Tibial artery (tissue), 4 donors: ENCODE measurements around the gene SHISA7.
"Not testable (repeated sequence)": the region's sequence is repeated elsewhere in the genome, so short reads cannot be mapped to it uniquely, and the experiment has no call there.

Experiments
- DNase-seq, 2 donors: peaks; one replicate each; pipeline ENCODE4 v3.0.0-alpha.2; 2019
- H3K27ac ChIP-seq, 2 donors: fragments of 200-600 bp; sonication (generic) in 1 of 2; 1 replicate in 1 of 2; 2 replicates in 1 of 2; pipeline ENCODE4 v1.5.1; 2018 to 2019; ENCODE audit warnings: mild to moderate bottlenecking in 1 of 2
- H3K27me3 ChIP-seq, 2 donors: fragments of 200-600 bp; sonication (generic) in 1 of 2; one replicate each; pipeline versions ENCODE4 v1.5.1 to v1.6.0; 2016 to 2019
- H3K36me3 ChIP-seq, 3 donors: fragments of 200-600 bp; sonication (generic) in 2 of 3; one replicate each; pipeline ENCODE4 v1.5.1; 2016 to 2019; ENCODE audit warnings: mild to moderate bottlenecking in 2 of 3
- H3K4me1 ChIP-seq, 4 donors: fragments of 200-600 bp; sonication (generic) in 2 of 4; 1 replicate in 3 of 4; 2 replicates in 1 of 4; pipeline ENCODE4 v1.5.1; 2016 to 2019
- H3K4me3 ChIP-seq, 2 donors: fragments of 200-600 bp; sonication (generic) in 1 of 2; 1 replicate in 1 of 2; 2 replicates in 1 of 2; pipeline ENCODE4 v1.5.1; 2018 to 2019; ENCODE audit warnings: mild to moderate bottlenecking in 2 of 2
- H3K9me3 ChIP-seq, 3 donors: fragments of 200-600 bp; sonication (generic) in 1 of 3; one replicate each; pipeline ENCODE4 v1.5.1; 2016 to 2019
- CTCF ChIP-seq, 2 experiments: fragments of 200-600 bp in 1 of 2; fragments of 450-650 bp in 1 of 2; IDR thresholded peaks; one replicate each; pipeline ENCODE4 v1.5.1; 2017 to 2019; ENCODE audit warnings: antibody characterized with exemption in 2 of 2, mild to moderate bottlenecking in 1 of 2, moderate library complexity in 1 of 2
- intact Hi-C: fragments of 100-400 bp; cut with DNase I; formaldehyde crosslinking; loops from one replicate; pipeline ENCODE4 v1.15.0; 2023; ENCODE audit warnings: low total_unique reads

Gene SHISA7

GRCh38 chr19:55419624-55420236 lies 23.4 kb downstream of the SHISA7 start:
- DNase-seq: no peak
- Histone ChIP-seq H3K27me3 (peaks cover 0 to 56% of the 10 kb centered on the region in 2 donors), H3K27ac (no peak overlapping the region), H3K9me3 (no peaks in the 10 kb centered on the region), H3K4me1 (no peaks in the 10 kb centered on the region), H3K4me3 (no peak overlapping the region), H3K36me3 (no peaks in the 10 kb centered on the region)
- no peak for TF ChIP-seq CTCF (IDR thresholded peaks at IDR 0.05)
- intact Hi-C loops: loop anchor here (10.0 kb wide), 1 partner anchor 125 kb away; no protein-coding TSS in a partner anchor

- no peaks in the 10 kb centered on the region for H3K4me1 ChIP-seq
- intact Hi-C loops: loop anchor here (10.0 kb wide), 1 partner anchor 124 kb away; no protein-coding TSS in a partner anchor
- H3K4me3 ChIP-seq: no peak overlapping the region
- H3K9me3 ChIP-seq: no peaks in the 10 kb centered on the region
- DNase-seq: no peak
- H3K27ac ChIP-seq: no peak overlapping the region
- TF ChIP-seq CTCF (IDR thresholded peaks at IDR 0.05): no peak
- H3K27me3 ChIP-seq: peaks cover 0 to 50% of the 10 kb centered on the region in 2 donors
- H3K36me3 ChIP-seq: no peaks in the 10 kb centered on the region
Observed at GRCh38 chr19:55419103-55419502, 24.0 kb downstream of the SHISA7 start.

- Histone ChIP-seq H3K9me3 (no peaks in the 10 kb centered on the region), H3K4me1 (no peaks in the 10 kb centered on the region), H3K27me3 (peaks cover 0 to 44% of the 10 kb centered on the region in 2 donors), H3K4me3 (no peak overlapping the region), H3K27ac (no peak overlapping the region), H3K36me3 (no peaks in the 10 kb centered on the region)
- TF ChIP-seq CTCF (IDR thresholded peaks at IDR 0.05): peak; percentile 47 to 48
- no peak for DNase-seq
- intact Hi-C loops: loop anchor here (10.0 kb wide), 1 partner anchor 123 kb away; no protein-coding TSS in a partner anchor
Observed at GRCh38 chr19:55418185-55418584, 24.9 kb downstream of the SHISA7 start.

GRCh38 chr19:55410168-55410567 lies 32.9 kb downstream of the SHISA7 start:
- intact Hi-C loops: loop anchor here (10.0 kb wide), 1 partner anchor 115 kb away; no protein-coding TSS in a partner anchor
- Histone ChIP-seq H3K4me1 (peaks cover 8 to 24% (median 16%) of the 10 kb centered on the region in 4 donors), H3K9me3 (no peaks in the 10 kb centered on the region), H3K36me3 (peaks cover 0 to 10% (median 9%) of the 10 kb centered on the region in 3 donors), H3K27ac (no peak overlapping the region), H3K27me3 (no peaks in the 10 kb centered on the region), H3K4me3 (no peak overlapping the region)
- TF ChIP-seq CTCF (IDR thresholded peaks at IDR 0.05): no peak
- DNase-seq: no peak

- not testable (repeated sequence) for DNase-seq, H3K9me3 ChIP-seq, H3K27me3 ChIP-seq, H3K4me3 ChIP-seq
- intact Hi-C loops: loop anchor here (10.0 kb wide), 1 partner anchor 226 kb away; no protein-coding TSS in a partner anchor
- H3K36me3 ChIP-seq: peaks cover 3 to 19% (median 15%) of the 10 kb centered on the region in 3 donors
- peak overlapping the region in 1 of 2 donors; percentile 97 for H3K27ac ChIP-seq
- peaks cover 8 to 24% (median 16%) of the 10 kb centered on the region in 4 donors for H3K4me1 ChIP-seq
Observed at GRCh38 chr19:55409179-55409578, 33.9 kb downstream of the SHISA7 start.

GRCh38 chr19:55408533-55408872 lies 34.6 kb downstream of the SHISA7 start:
- Histone ChIP-seq H3K27ac (peak overlapping the region; percentile 97), H3K4me3 (peak overlapping the region; percentile 72 to 92), H3K36me3 (peaks cover 9 to 26% (median 21%) of the 10 kb centered on the region in 3 donors), H3K27me3 (no peaks in the 10 kb centered on the region), H3K9me3 (no peaks in the 10 kb centered on the region), H3K4me1 (peaks cover 8 to 24% (median 16%) of the 10 kb centered on the region in 4 donors)
- no peak for DNase-seq
- intact Hi-C loops: loop anchor here (10.0 kb wide), 1 partner anchor 226 kb away; no protein-coding TSS in a partner anchor
- no peak for TF ChIP-seq CTCF (IDR thresholded peaks at IDR 0.05)
